Stomach (tissue), 19 donors: ENCODE measurements around the gene RPRML. TPM values are rescaled to one million over a fixed set of nuclear protein-coding genes. Genes with fewer than 3 reads are reported as not detected.
"Not testable (repeated sequence)": the region's sequence is repeated elsewhere in the genome, so short reads cannot be mapped to it uniquely, and the experiment has no call there.

Experiments
- DNase-seq, 2 donors: peaks; one replicate each; pipeline versions ENCODE4 v3.0.0 to v3.0.0-alpha.2; 2013 to 2019
- H3K27ac ChIP-seq, 5 donors: fragments of 200-600 bp in 4 of 5; sonication (generic) in 4 of 5; one replicate each; pipeline ENCODE4 v1.5.1; 2013 to 2019; ENCODE audit warnings: mild to moderate bottlenecking in 1 of 5, moderate library complexity in 1 of 5
- H3K27me3 ChIP-seq, 3 donors: fragments of 200-600 bp; sonication (generic); one replicate each; pipeline ENCODE4 v1.5.1; 2017 to 2019; ENCODE audit warnings: mixed run types in 1 of 3
- H3K36me3 ChIP-seq, 4 donors: fragments of 200-600 bp; sonication (generic); 1 replicate in 3 of 4; 2 replicates in 1 of 4; pipeline ENCODE4 v1.5.1; 2016 to 2019
- H3K4me1 ChIP-seq, 4 donors: fragments of 200-600 bp; sonication (generic); one replicate each; pipeline ENCODE4 v1.5.1; 2016 to 2019
- H3K4me3 ChIP-seq, 4 donors: fragments of 200-600 bp; sonication (generic) in 3 of 4; one replicate each; pipeline ENCODE4 v1.5.1; 2016 to 2019; ENCODE audit warnings: mild to moderate bottlenecking in 1 of 4
- H3K9me3 ChIP-seq, 4 donors: fragments of 200-600 bp; sonication (generic); one replicate each; pipeline ENCODE4 v1.5.1; 2016 to 2019
- EP300 ChIP-seq: sonication (generic); formaldehyde crosslinking; IDR thresholded peaks from one replicate; pipeline ENCODE4 v1.6.1; 2017; ENCODE audit warnings: antibody characterized with exemption
- POLR2A ChIP-seq, 4 donors: fragments of 450-650 bp; IDR thresholded peaks; one replicate each; pipeline ENCODE4 v1.6.1; 2016; ENCODE audit warnings: antibody characterized with exemption in 4 of 4, control low read depth in 2 of 4, mild to moderate bottlenecking in 1 of 4, moderate library complexity in 1 of 4
- POLR2AphosphoS5 ChIP-seq, 3 donors: sonication (generic); formaldehyde crosslinking; IDR thresholded peaks; one replicate each; pipeline ENCODE4 v1.6.1; 2016; ENCODE audit warnings: antibody characterized with exemption in 3 of 3
- WGBS, 5 donors: extraction: QIAGEN DNeasy Blood & Tissue Kit in 3 of 5; methylation state at CpG; one replicate each; pipeline versions ENCODE4 v1.1.5 to v1.1.7; 2013 to 2018; 5-methylcytosine and 5-hydroxymethylcytosine counted together
- intact Hi-C: fragments of 100-400 bp; cut with DNase I; formaldehyde crosslinking; loops from one replicate; pipeline ENCODE4 v1.15.1; 2023; ENCODE audit warnings: low total_unique reads
- long read RNA-seq, 10 donors: transcript quantifications; one replicate each; lab custom pipeline, GENCODE V29; 2026
- polyA plus RNA-seq, 3 donors: library from polyadenylated mRNA; stranded (reverse); fragments of 200-250 nt; gene quantifications; one replicate each; pipeline ENCODE4 v1.2.3, GENCODE V29; 2013
- total RNA-seq, 5 donors: library from RNA; depleted of rRNA; stranded (reverse); fragments of >200 nt; gene quantifications; one replicate each; pipeline versions ENCODE4 v1.1.0 to v1.2.3, GENCODE V29; 2014 to 2016
- TF ChIP-seq, protein P1 (sequence below), 7 experiments: fragments of 450-650 bp in 4 of 7; fragments of 200-600 bp in 3 of 7; sonication (generic) in 3 of 7; IDR thresholded peaks; one replicate each; pipeline ENCODE4 v1.5.1; 2016 to 2019; ENCODE audit warnings: antibody characterized with exemption in 7 of 7, control low read depth in 2 of 7, mild to moderate bottlenecking in 1 of 7
- donor health status: healthy with polysubstance abuse.
- donor health status: Bipolar disorder and iron deficiency.
- donor health status: healthy.

The RPRML gene
- not detected for total RNA-seq
- polyA plus RNA-seq, result 1 to 10 TPM in 1 of 3 donors, under 1 TPM in 2; 0.37 to 2.4 (median 0.40) TPM
- long read RNA-seq, donor 1, partial matches to known transcripts, result 0 of 1 reads
- long read RNA-seq, donor 1, other reads (novel, unspliced or antisense), result 0 of 1 reads
- long read RNA-seq, donor 2, result 0 reads
- long read RNA-seq, donor 3, result 0 reads
- long read RNA-seq, donor 4, result 0 reads
- long read RNA-seq, donor 5, result 0 reads
- long read RNA-seq, donor 6, result 0 reads
- long read RNA-seq, donor 7, result 0 reads
- long read RNA-seq, donor 8, partial matches to known transcripts, result 0 of 1 reads
- long read RNA-seq, donor 8, other reads (novel, unspliced or antisense), result 0 of 1 reads
- long read RNA-seq, donor 9, partial matches to known transcripts, result 0 of 1 reads
- long read RNA-seq, donor 9, other reads (novel, unspliced or antisense), result 0 of 1 reads
- long read RNA-seq, donor 10, result 0 reads

DNA sequence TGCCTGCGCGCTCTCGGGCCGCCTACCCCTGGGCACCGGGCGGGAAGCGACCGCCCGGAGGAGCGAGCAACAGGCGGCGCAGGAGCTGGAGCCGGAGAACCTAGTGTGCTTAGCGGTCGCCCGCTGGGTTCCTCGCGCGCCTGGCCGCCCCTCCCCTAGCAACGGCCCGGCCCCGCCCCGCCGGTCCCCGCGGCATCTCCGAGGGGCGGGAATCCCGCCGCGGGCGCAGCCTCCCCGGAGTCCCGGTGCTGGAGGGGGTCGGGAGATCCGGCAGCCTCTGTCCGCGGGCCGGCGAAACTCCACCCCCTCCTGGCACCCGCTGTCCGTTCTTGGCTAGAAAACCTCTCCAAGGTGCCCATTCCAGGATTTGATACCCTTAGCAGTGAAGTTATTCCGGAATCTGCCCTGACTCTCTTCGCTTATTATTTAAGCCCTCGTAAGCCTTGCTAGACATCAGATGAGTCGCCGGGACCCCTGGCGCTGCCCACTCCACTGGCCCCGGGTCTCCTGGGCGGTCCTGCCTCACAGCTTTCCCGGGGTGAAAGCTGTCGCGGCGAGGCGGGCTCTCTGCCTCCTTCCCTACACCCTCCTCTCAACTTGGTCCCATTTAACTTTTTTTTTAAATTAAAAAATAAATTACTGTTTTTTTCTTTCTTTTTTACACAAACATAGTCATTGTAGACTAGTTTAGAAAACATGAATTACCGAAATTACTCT is at the start of gene RPRML:
Gene RPRML (minus strand): TSS at position 107 of the 717 bp plus-strand sequence. CDS start 246 bp downstream, outside the sequence.
- DNase-seq, result peak; percentile 45 to 73
- intact Hi-C loops, result no loop called here
- Histone ChIP-seq H3K27ac (peak within 1 kb of the TSS in 1 of 5 donors; percentile 14), H3K4me3 (peak within 1 kb of the TSS; percentile 49 to 79 (median 60)), H3K9me3 (no peaks in the 10 kb centered on the region), H3K4me1 (peaks cover 19 to 24% (median 23%) of the 10 kb centered on the region in 4 donors), H3K27me3 (peaks cover 4 to 65% (median 35%) of the 10 kb centered on the region in 3 donors), H3K36me3 (no peaks in the 10 kb centered on the region)
- no peak for TF ChIP-seq POLR2A (IDR thresholded peaks at IDR 0.05)
- TF ChIP-seq EP300, result no peak
- no peak for TF ChIP-seq POLR2AphosphoS5 (IDR thresholded peaks at IDR 0.05)
- TF ChIP-seq, protein P1, sequence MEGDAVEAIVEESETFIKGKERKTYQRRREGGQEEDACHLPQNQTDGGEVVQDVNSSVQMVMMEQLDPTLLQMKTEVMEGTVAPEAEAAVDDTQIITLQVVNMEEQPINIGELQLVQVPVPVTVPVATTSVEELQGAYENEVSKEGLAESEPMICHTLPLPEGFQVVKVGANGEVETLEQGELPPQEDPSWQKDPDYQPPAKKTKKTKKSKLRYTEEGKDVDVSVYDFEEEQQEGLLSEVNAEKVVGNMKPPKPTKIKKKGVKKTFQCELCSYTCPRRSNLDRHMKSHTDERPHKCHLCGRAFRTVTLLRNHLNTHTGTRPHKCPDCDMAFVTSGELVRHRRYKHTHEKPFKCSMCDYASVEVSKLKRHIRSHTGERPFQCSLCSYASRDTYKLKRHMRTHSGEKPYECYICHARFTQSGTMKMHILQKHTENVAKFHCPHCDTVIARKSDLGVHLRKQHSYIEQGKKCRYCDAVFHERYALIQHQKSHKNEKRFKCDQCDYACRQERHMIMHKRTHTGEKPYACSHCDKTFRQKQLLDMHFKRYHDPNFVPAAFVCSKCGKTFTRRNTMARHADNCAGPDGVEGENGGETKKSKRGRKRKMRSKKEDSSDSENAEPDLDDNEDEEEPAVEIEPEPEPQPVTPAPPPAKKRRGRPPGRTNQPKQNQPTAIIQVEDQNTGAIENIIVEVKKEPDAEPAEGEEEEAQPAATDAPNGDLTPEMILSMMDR (IDR thresholded peaks at IDR 0.05), result no peak
- 1 to 2% (median 2%) methylated on average over 32 to 57 of the region's 57 CpGs for WGBS, 5 donors

DNA sequence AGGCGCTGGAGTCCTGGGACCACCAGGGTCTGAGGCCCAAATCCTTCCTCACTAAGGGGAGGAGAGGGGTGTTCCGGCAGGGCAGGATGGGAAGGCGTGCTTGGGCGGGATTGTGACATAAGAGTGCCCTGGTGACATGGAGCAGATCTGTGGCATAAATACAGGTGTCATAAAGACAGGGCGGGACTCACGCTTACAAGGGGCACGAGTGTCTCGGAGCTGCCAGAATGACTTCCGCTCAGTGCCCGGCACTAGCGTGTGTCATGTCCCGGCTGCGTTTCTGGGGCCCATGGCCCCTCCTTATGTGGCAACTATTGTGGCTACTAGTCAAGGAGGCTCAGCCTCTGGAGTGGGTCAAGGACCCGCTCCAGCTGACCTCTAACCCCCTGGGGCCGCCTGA is 37.9 kb upstream of the RPRML start:
- DNase-seq, intact Hi-C loops: not testable (repeated sequence)

DNA sequence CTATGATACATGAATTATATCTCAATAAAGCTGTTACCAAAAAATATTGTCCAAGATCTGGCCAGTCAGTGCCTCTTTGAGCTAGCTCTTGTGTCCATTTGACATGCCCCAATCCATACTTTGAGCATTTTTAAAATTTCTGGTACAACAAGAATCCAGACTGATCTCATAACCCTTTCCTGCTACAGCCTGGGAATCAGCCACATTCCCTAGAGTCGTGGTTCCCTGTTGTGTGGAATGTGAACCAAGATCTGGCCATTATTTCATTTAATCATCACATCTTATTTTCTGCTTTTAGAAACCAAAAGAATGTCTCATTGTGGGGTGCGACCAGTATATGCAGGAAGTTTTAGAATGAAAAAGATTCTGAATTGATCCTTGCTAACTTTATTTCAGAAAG is 34.3 kb upstream of the RPRML start:
- no peak overlapping the region for H3K27ac ChIP-seq
- WGBS, 5 donors, result 79 to 93% (median 85%) methylated on average over 2 of the region's 2 CpGs
- intact Hi-C loops, result no loop called here

More for the DNA sequence above, 37.9 kb upstream of the RPRML start:
- H3K9me3 ChIP-seq, H3K4me1 ChIP-seq, H3K36me3 ChIP-seq, H3K4me3 ChIP-seq, H3K27ac ChIP-seq, H3K27me3 ChIP-seq: not testable (repeated sequence)
- 80 to 99% (median 97%) methylated on average over 1 to 12 of the region's 15 CpGs for WGBS, 5 donors

DNA sequence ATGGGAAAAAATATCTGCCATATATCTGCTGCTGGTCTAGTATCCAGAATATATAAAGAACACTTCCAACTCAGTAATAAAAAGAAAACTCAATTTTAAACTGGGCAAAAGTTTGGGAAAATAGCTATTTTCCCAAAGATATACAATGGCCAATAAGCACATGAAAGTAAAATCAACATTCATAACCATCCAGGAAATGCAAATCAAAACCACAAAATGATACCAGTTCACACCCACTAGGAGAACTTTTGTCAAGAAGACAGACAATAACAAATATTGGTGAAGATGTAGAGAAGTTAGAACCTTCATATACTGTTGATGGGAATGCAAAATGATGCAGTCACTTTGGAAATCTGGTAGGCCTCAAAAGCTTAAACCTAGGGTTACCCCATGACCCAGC is 33.4 kb upstream of the RPRML start:
- Histone ChIP-seq H3K9me3 (no peaks in the 10 kb centered on the region), H3K4me3 (no peak overlapping the region), H3K27me3 (no peaks in the 10 kb centered on the region), H3K27ac (no peak overlapping the region), H3K36me3 (peaks cover 0 to 6% (median 0%) of the 10 kb centered on the region in 4 donors), H3K4me1 (no peaks in the 10 kb centered on the region)
- TF ChIP-seq, protein P1 (IDR thresholded peaks at IDR 0.05), result no peak
- no peak for TF ChIP-seq POLR2AphosphoS5 (IDR thresholded peaks at IDR 0.05)
- TF ChIP-seq POLR2A (IDR thresholded peaks at IDR 0.05), result no peak
- TF ChIP-seq EP300, result no peak
- intact Hi-C loops, result no loop called here
- DNase-seq, result no peak

More for the DNA sequence above, 34.3 kb upstream of the RPRML start:
- Histone ChIP-seq H3K27me3 (no peaks in the 10 kb centered on the region), H3K4me3 (no peak overlapping the region), H3K36me3 (peaks cover 0 to 7% (median 3%) of the 10 kb centered on the region in 4 donors), H3K4me1 (no peaks in the 10 kb centered on the region), H3K9me3 (no peaks in the 10 kb centered on the region)
- no peak for DNase-seq
- TF ChIP-seq POLR2A (IDR thresholded peaks at IDR 0.05), result no peak
- TF ChIP-seq, protein P1 (IDR thresholded peaks at IDR 0.05), result no peak
